Measurements from ENCODE around the gene DEGS1. TPM values are rescaled to one million over a fixed set of nuclear protein-coding genes. Genes with fewer than 3 reads are reported as not detected.

The DEGS1 gene
- total RNA-seq, 1 experiment from 2014 or later, result 39.2 TPM

GRCh38 chr1:224235813-224236493, 52.9 kb downstream of the DEGS1 start:
- H3K27me3 Mint-ChIP-seq (ENCODE audit: insufficient read depth, unreplicated experiment), result no peaks in the 10 kb centered on the region
- H3K9me3 Mint-ChIP-seq (ENCODE audit: unreplicated experiment), result no peaks in the 10 kb centered on the region
- peaks cover 13% of the 10 kb centered on the region for H3K4me1 Mint-ChIP-seq (ENCODE audit: low read depth, unreplicated experiment)
- 0 out of 2 replicates have a peak, but pooled peaks cover 8% of the 10 kb centered on the region for H3K4me1 ChIP-seq
- CTCF ChIA-PET, result no interaction called here
- no peak for DNase-seq
- H3K27me3 ChIP-seq (replicated peaks; ENCODE audit: control insufficient read depth, insufficient read depth, low read length), result no peaks in the 10 kb centered on the region
- H3K9me3 ChIP-seq, result no peaks in the 10 kb centered on the region
- no peak for TF ChIP-seq CTCF (IDR thresholded peaks at IDR 0.05; ENCODE audit: insufficient read depth in 1 of 2, low read depth in 1 of 2, low read length in 1 of 2, severe bottlenecking in 1 of 2, unreplicated experiment in 1 of 2)
- no peaks in the 10 kb centered on the region for H3K36me3 ChIP-seq (ENCODE audit: control insufficient read depth, insufficient read depth, low read length)
- H3K4me3 ChIP-seq (ENCODE audit: low read depth, low read length), result no peak overlapping the region
- H3K27ac Mint-ChIP-seq (ENCODE audit: unreplicated experiment), result no peak overlapping the region
- BruUV-seq (replicated peaks), result no TSS peak
- POLR2A ChIA-PET, result no interaction called here
- intact Hi-C loops (cut with micrococcal nuclease; ENCODE audit: unreplicated experiment), result no loop called here
- H3K4me3 Mint-ChIP-seq (ENCODE audit: unreplicated experiment), result no peak overlapping the region
- peaks cover 60% of the 10 kb centered on the region for H3K36me3 Mint-ChIP-seq (ENCODE audit: insufficient read depth, unreplicated experiment)

- Histone ChIP-seq H3K36me3 (ENCODE audit: control insufficient read depth, insufficient read depth, low read length) (no peaks in the 10 kb centered on the region), H3K4me1 (0 out of 2 replicates have a peak, but pooled peaks cover 8% of the 10 kb centered on the region), H3K9me3 (no peaks in the 10 kb centered on the region), H3K27me3 (replicated peaks; ENCODE audit: control insufficient read depth, insufficient read depth, low read length) (no peaks in the 10 kb centered on the region), H3K4me3 (ENCODE audit: low read depth, low read length) (no peak overlapping the region)
- intact Hi-C loops (cut with micrococcal nuclease; ENCODE audit: unreplicated experiment), result no loop called here
- peaks cover 57% of the 10 kb centered on the region for H3K36me3 Mint-ChIP-seq (ENCODE audit: insufficient read depth, unreplicated experiment)
- no peak overlapping the region for H3K4me3 Mint-ChIP-seq (ENCODE audit: unreplicated experiment)
- CTCF ChIA-PET, result no interaction called here
- no TSS peak for BruUV-seq (replicated peaks)
- TF ChIP-seq CTCF (IDR thresholded peaks at IDR 0.05; ENCODE audit: insufficient read depth in 1 of 2, low read depth in 1 of 2, low read length in 1 of 2, severe bottlenecking in 1 of 2, unreplicated experiment in 1 of 2), result no peak
- H3K27me3 Mint-ChIP-seq (ENCODE audit: insufficient read depth, unreplicated experiment), result no peaks in the 10 kb centered on the region
- H3K4me1 Mint-ChIP-seq (ENCODE audit: low read depth, unreplicated experiment), result peaks cover 13% of the 10 kb centered on the region
- DNase-seq, result no peak
- H3K27ac Mint-ChIP-seq (ENCODE audit: unreplicated experiment), result no peak overlapping the region
- H3K9me3 Mint-ChIP-seq (ENCODE audit: unreplicated experiment), result no peaks in the 10 kb centered on the region
- POLR2A ChIA-PET, result interaction anchor here (0.7 kb wide), 1 partner anchor 461 kb away, joined by 5 read pairs; no protein-coding TSS in a partner anchor
These were observed 54.3 kb downstream of the DEGS1 start for GRCh38 chr1:224237119-224237881.

- H3K4me1 Mint-ChIP-seq (ENCODE audit: low read depth, unreplicated experiment), result peaks cover 13% of the 10 kb centered on the region
- POLR2A ChIA-PET, result interaction anchor here (0.7 kb wide), 1 partner anchor 461 kb away, joined by 5 read pairs; no protein-coding TSS in a partner anchor
These were observed 55.2 kb downstream of the DEGS1 start for GRCh38 chr1:224238212-224238611.

More at GRCh38 chr1:224238212-224238611, 55.2 kb downstream of the DEGS1 start:
- CTCF ChIA-PET, result interaction anchor here (0.7 kb wide), 1 partner anchor 45 kb away, joined by 3 read pairs; no protein-coding TSS in a partner anchor
- intact Hi-C loops (cut with micrococcal nuclease; ENCODE audit: unreplicated experiment), result no loop called here
- no peak for TF ChIP-seq CTCF (IDR thresholded peaks at IDR 0.05; ENCODE audit: insufficient read depth in 1 of 2, low read depth in 1 of 2, low read length in 1 of 2, severe bottlenecking in 1 of 2, unreplicated experiment in 1 of 2)
- Histone ChIP-seq H3K4me3 (ENCODE audit: low read depth, low read length) (no peak overlapping the region), H3K36me3 (ENCODE audit: control insufficient read depth, insufficient read depth, low read length) (no peaks in the 10 kb centered on the region), H3K4me1 (0 out of 2 replicates have a peak, but pooled peaks cover 8% of the 10 kb centered on the region), H3K9me3 (no peaks in the 10 kb centered on the region), H3K27me3 (replicated peaks; ENCODE audit: control insufficient read depth, insufficient read depth, low read length) (no peaks in the 10 kb centered on the region)
- BruUV-seq (replicated peaks), result no TSS peak
- DNase-seq, result no peak
- Mint-ChIP-seq H3K36me3 (ENCODE audit: insufficient read depth, unreplicated experiment) (peaks cover 51% of the 10 kb centered on the region), H3K4me3 (ENCODE audit: unreplicated experiment) (no peak overlapping the region), H3K27ac (ENCODE audit: unreplicated experiment) (no peak overlapping the region), H3K9me3 (ENCODE audit: unreplicated experiment) (no peaks in the 10 kb centered on the region), H3K27me3 (ENCODE audit: insufficient read depth, unreplicated experiment) (no peaks in the 10 kb centered on the region)
